GM12878 (cell line): Measurements from ENCODE around the gene AMPD2. TPM values are rescaled to one million over a fixed set of nuclear protein-coding genes. Genes with fewer than 3 reads are reported as not detected.

Source experiments
- ATAC-seq: fragments of 200-7000 bp; cut with Tn5 transposase; 3 replicates; pipeline ENCODE4 v1.9.1; 2020; ENCODE audit warnings: mild to moderate bottlenecking, moderate library complexity
- BruUV-seq: library from RNA; stranded (reverse); fragments of 400-500 nt; replicated peaks from 2 replicates; lab custom pipeline; 2021; lab: Mats Ljungman, UMichigan
- CTCF ChIA-PET: fragments of 300-600 bp; sonication (Branson Sonifier 250); formaldehyde crosslinking; extraction: SDS; loops from one replicate; lab custom pipeline; 2021; ENCODE audit warnings: inconsistent platforms; lab: Yijun Ruan, JAX
- POLR2A ChIA-PET: fragments of 350-600 bp; formaldehyde crosslinking; extraction: SDS; loops from one replicate; lab custom pipeline; 2021; ENCODE audit warnings: inconsistent platforms; lab: Charles Lee
- RAD21 ChIA-PET: fragments of 300-600 bp; sonication (Branson Sonifier 250); formaldehyde crosslinking; loops from one replicate; lab custom pipeline; 2023; ENCODE audit warnings: antibody characterized with exemption; ENCODE audit not compliant: unreplicated experiment; lab: Charles Lee
- SMC1A ChIA-PET: fragments of 300-600 bp; sonication (Branson Sonifier 250); formaldehyde crosslinking; loops from one replicate; lab custom pipeline; 2023; ENCODE audit not compliant: unreplicated experiment, uncharacterized antibody; lab: Charles Lee
- DNase-seq: peaks from one replicate; pipeline ENCODE4 v3.0.0-alpha.2; 2011; ENCODE audit warnings: low read depth, low spot score
- FAIRE-seq: peaks from 3 replicates; lab custom pipeline; 2011; peaks lifted over from hg19 to GRCh38; lab: Jason Lieb, UNC
- H2AFZ ChIP-seq: 2 replicates; pipeline ENCODE4 v1.6.0; 2011; ENCODE audit warnings: low read depth, low read length, control low read depth; ENCODE audit not compliant: control insufficient read depth
- H3K27ac ChIP-seq: 2 replicates; pipeline ENCODE4 v1.5.1; 2011; ENCODE audit warnings: control low read depth; ENCODE audit not compliant: control insufficient read depth, insufficient read depth
- H3K27me3 ChIP-seq, 2 experiments: replicated peaks in 1 of 2; 2 replicates each; pipeline versions ENCODE4 v1.6.0 to v1.6.1; 2011; ENCODE audit warnings: low read length in 1 of 2; ENCODE audit not compliant: control insufficient read depth in 2 of 2, insufficient read depth in 2 of 2
- H3K36me3 ChIP-seq, 2 experiments: 2 replicates each; pipeline ENCODE4 v1.5.1; 2011; ENCODE audit warnings: low read length in 1 of 2; ENCODE audit not compliant: control insufficient read depth in 2 of 2, insufficient read depth in 2 of 2
- H3K4me1 ChIP-seq: 2 replicates; pipeline ENCODE4 v1.6.1; 2011; ENCODE audit warnings: mild to moderate bottlenecking, low read length, moderate library complexity, mixed read lengths; ENCODE audit not compliant: control insufficient read depth, insufficient read depth
- H3K4me2 ChIP-seq: 2 replicates; pipeline ENCODE4 v1.6.0; 2011; ENCODE audit warnings: control low read depth; ENCODE audit not compliant: control insufficient read depth, insufficient read depth
- H3K4me3 ChIP-seq: fragments of 200-600 bp; sonication (generic); 2 replicates; pipeline ENCODE4 v1.5.1; 2016
- H3K79me2 ChIP-seq: 2 replicates; pipeline ENCODE4 v1.6.0; 2011; ENCODE audit warnings: low read length; ENCODE audit not compliant: control insufficient read depth, insufficient read depth
- H3K9ac ChIP-seq: 2 replicates; pipeline ENCODE4 v1.8.0; 2011; ENCODE audit warnings: low read length, control low read depth, mixed read lengths; ENCODE audit not compliant: control insufficient read depth, insufficient read depth
- H3K9me3 ChIP-seq: replicated peaks from 3 replicates; pipeline ENCODE4 v1.5.1; 2011; ENCODE audit warnings: mild to moderate bottlenecking, low read length; ENCODE audit not compliant: control insufficient read depth, insufficient read depth
- H4K20me1 ChIP-seq: 2 replicates; pipeline ENCODE4 v1.6.0; 2011; ENCODE audit not compliant: control insufficient read depth, insufficient read depth
- ASH2L ChIP-seq: fragments of 300-600, 200-600 bp; sonication (generic); IDR thresholded peaks from 2 replicates; pipeline ENCODE4 v1.6.1; 2017; ENCODE audit warnings: low read depth, mild to moderate bottlenecking, borderline replicate concordance
- BMI1 ChIP-seq: fragments of 450-650 bp; IDR thresholded peaks from 2 replicates; pipeline ENCODE4 v1.6.1; 2016; ENCODE audit warnings: mild to moderate bottlenecking, moderate library complexity, borderline replicate concordance
- CBX3 ChIP-seq: fragments of 200-600 bp; sonication (generic); IDR thresholded peaks from 2 replicates; pipeline ENCODE4 v1.6.1; 2016; ENCODE audit warnings: low read depth, borderline replicate concordance
- EED ChIP-seq: sonication (generic); IDR thresholded peaks from 2 replicates; pipeline ENCODE4 v1.6.1; 2016; ENCODE audit warnings: antibody characterized with exemption, low read depth
- EGR1 ChIP-seq, 2 experiments: IDR thresholded peaks; 1 replicate in 1 of 2; 2 replicates in 1 of 2; pipeline ENCODE4 v1.6.1; 2011 to 2012; ENCODE audit warnings: low read depth in 2 of 2, low read length in 2 of 2, borderline replicate concordance in 1 of 2, mild to moderate bottlenecking in 1 of 2, moderate library complexity in 1 of 2
- FOXM1 ChIP-seq: IDR thresholded peaks from 2 replicates; pipeline ENCODE4 v1.6.1; 2012; ENCODE audit warnings: low read depth, mild to moderate bottlenecking, inconsistent platforms, low read length, moderate library complexity
- PRDM15 ChIP-seq: fragments of 450-650 bp; formaldehyde crosslinking; IDR thresholded peaks from 2 replicates; pipeline ENCODE4 v1.4.0; 2020; ENCODE audit warnings: mild to moderate bottlenecking, moderate library complexity
- REST ChIP-seq: IDR thresholded peaks from 2 replicates; pipeline ENCODE4 v1.6.1; 2012; ENCODE audit warnings: mild to moderate bottlenecking, low read depth, low read length
- ZBTB11 ChIP-seq: fragments of 450-650 bp; formaldehyde crosslinking; IDR thresholded peaks from 2 replicates; pipeline ENCODE4 v1.5.0; 2022; ENCODE audit warnings: mild to moderate bottlenecking, missing genetic modification characterization
- ZNF207 ChIP-seq: fragments of 450-650 bp; IDR thresholded peaks from 2 replicates; pipeline ENCODE4 v1.6.1; 2014; ENCODE audit warnings: antibody characterized with exemption, mild to moderate bottlenecking, borderline replicate concordance
- ZNF274 ChIP-seq: IDR thresholded peaks from one replicate; pipeline ENCODE4 v1.8.0; 2011; ENCODE audit not compliant: insufficient read length, insufficient read depth
- WGBS: methylation state at CpG from one replicate; pipeline ENCODE4 v1.1.6; 2016; ENCODE audit warnings: low lambda C conversion rate; ENCODE audit not compliant: insufficient replicate concordance, insufficient coverage; ENCODE audit errors: missing lambda C conversion rate; 5-methylcytosine and 5-hydroxymethylcytosine counted together
- in situ Hi-C: fragments of 300-500 bp; cut with MboI; formaldehyde crosslinking; loops from 9 replicates; pipeline ENCODE4 v1.14.3; 2018; ENCODE audit warnings: mixed read lengths
- intact Hi-C: fragments of 100-400 bp; cut with micrococcal nuclease; formaldehyde crosslinking; loops from one replicate; pipeline ENCODE4 v1.14.2; 2022; ENCODE audit not compliant: unreplicated experiment
- polyA plus RNA-seq, 11 experiments: library from polyadenylated mRNA; depleted of rRNA in 4 of 11; unstranded in 6 of 11; stranded (reverse) in 5 of 11; fragments of >200 nt; fragmentation: Nextera tagmentation in 4 of 11; fragmentation: Illumina TruSeq in 1 of 11; extraction: Ambion mirVana in 4 of 11; extraction: Trizol in 1 of 11; gene quantifications; 1 replicate in 1 of 11; 2 replicates in 10 of 11; pipeline versions ENCODE4 v1.2.1 to v1.2.3, GENCODE V29; 2011 to 2016; ENCODE audit warnings: inconsistent platforms in 2 of 11, missing spikeins in 2 of 11, low read depth in 1 of 11
- total RNA-seq, 4 experiments: library from RNA; depleted of rRNA in 3 of 4; stranded (reverse); fragments of >200 nt in 3 of 4; fragmentation: Illumina TruSeq in 1 of 4; extraction: Trizol in 1 of 4; gene quantifications; 2 replicates each; pipeline versions ENCODE4 v1.2.1 to v1.2.3, GENCODE V29; 2013 to 2021

Gene AMPD2
- total and polyA plus RNA-seq, 10 of the 15 experiments (the other 5 are each of a cell fraction or from before 2014, with no cell fraction given) = 2.0 to 75.9 (median 31.3) TPM

GRCh38 chr1:109657395-109657794, 37.8 kb downstream of the AMPD2 start:
- POLR2A ChIA-PET = no interaction called here
- 0 out of 2 replicates have a peak overlapping the region, but pooled peaks have one; percentile 32 for H3K4me2 ChIP-seq
- 97% methylated on average over 4 of the region's 4 CpGs for WGBS
- no peak for TF ChIP-seq ZNF274
- TF ChIP-seq CBX3 = no peak
- no peak for TF ChIP-seq ZBTB11 (CRISPR knock-in tag)
- TF ChIP-seq REST = no peak
- TF ChIP-seq EED = no peak
- TF ChIP-seq EGR1 (IDR thresholded peaks at IDR 0.05; ENCODE audit: borderline replicate concordance in 1 of 2, low read depth in 2 of 2, low read length in 2 of 2) = no peak
- no peak for TF ChIP-seq ZNF207
- TF ChIP-seq PRDM15 (CRISPR knock-in tag) = no peak
- no peak for TF ChIP-seq BMI1
- TF ChIP-seq ASH2L = no peak
- no peak for TF ChIP-seq FOXM1

More at GRCh38 chr1:109657395-109657794, 37.8 kb downstream of the AMPD2 start:
- in situ Hi-C loops (no loop called here), intact Hi-C loops (loop anchor here (5.0 kb wide), 1 partner anchor 325 kb away; the partner anchor contains the start of gene AHCYL1)
- Histone ChIP-seq H3K79me2 (no peaks in the 10 kb centered on the region; the same call in 1 of the 2 replicates), H3K9ac (no peak overlapping the region), H3K4me3 (no peak overlapping the region), H2AFZ (no peak overlapping the region), H3K4me1 (0 out of 2 replicates have a peak, but pooled peaks cover 4% of the 10 kb centered on the region), H4K20me1 (no peaks in the 10 kb centered on the region), H3K9me3 (no peaks in the 10 kb centered on the region), H3K27ac (no peak overlapping the region), H3K27me3 (no peaks in the 10 kb centered on the region), H3K36me3 (no peaks in the 10 kb centered on the region; a peak in 1 of 4 replicates)
- SMC1A ChIA-PET = interaction anchor here (1.2 to 3.4 kb wide), 4 partner anchors 13 to 119 kb away, joined by 3 to 13 read pairs (median 5); no protein-coding TSS in a partner anchor
- ATAC-seq = no peak
- BruUV-seq = no TSS peak
- DNase-seq = no peak
- RAD21 ChIA-PET = interaction anchor here (2.6 kb wide), 1 partner anchor 327 kb away, joined by 9 read pairs; the partner anchor contains the start of gene AHCYL1
- FAIRE-seq = no peak
- CTCF ChIA-PET = interaction anchor here (2.3 to 10.8 kb wide), 2 partner anchors 18 to 327 kb away, joined by 13 to 299 read pairs; partner anchors contain the start of gene AHCYL1
